SK-N-SH treated with all-trans-retinoic acid at 6 μM for 48 hours (cell line): ENCODE results near the gene RBM47.

Experiments
- ARNTL ChIP-seq: fragments of 450-650 bp; formaldehyde crosslinking; IDR thresholded peaks from 2 replicates; pipeline ENCODE4 v1.5.0; 2020; ENCODE audit warnings: low read depth, mild to moderate bottlenecking, moderate library complexity, borderline replicate concordance
- CREB5 ChIP-seq: fragments of 250-450 bp; sonication (Bioruptor Pico); IDR thresholded peaks from 2 replicates; pipeline ENCODE4 v1.5.1; 2020; ENCODE audit warnings: low read depth, mild to moderate bottlenecking, moderate library complexity
- CSDC2 ChIP-seq: fragments of 250-450 bp; sonication (Bioruptor Pico); IDR thresholded peaks from 2 replicates; pipeline ENCODE4 v1.5.0; 2020; ENCODE audit warnings: mild to moderate bottlenecking, moderate library complexity
- CSRNP3 ChIP-seq: fragments of 250-450 bp; sonication (Bioruptor Pico); IDR thresholded peaks from 2 replicates; pipeline ENCODE4 v1.5.1; 2021; ENCODE audit warnings: mild to moderate bottlenecking, moderate library complexity
- ESRRG ChIP-seq: fragments of 250-450 bp; sonication (Bioruptor Pico); IDR thresholded peaks from 2 replicates; pipeline ENCODE4 v1.6.1; 2021; ENCODE audit warnings: mild to moderate bottlenecking
- GLIS3 ChIP-seq: fragments of 250-450 bp; sonication (Bioruptor Pico); IDR thresholded peaks from 2 replicates; pipeline ENCODE4 v1.5.0; 2020; ENCODE audit warnings: mild to moderate bottlenecking, moderate library complexity
- ISL1 ChIP-seq: fragments of 250-450 bp; sonication (Bioruptor Pico); IDR thresholded peaks from 2 replicates; pipeline ENCODE4 v2.1.2; 2022; ENCODE audit warnings: mild to moderate bottlenecking, moderate library complexity
- RARB ChIP-seq: fragments of 250-450 bp; sonication (Bioruptor Pico); IDR thresholded peaks from 2 replicates; pipeline ENCODE4 v1.8.0; 2021; ENCODE audit warnings: mild to moderate bottlenecking, moderate library complexity
- TCF4 ChIP-seq: fragments of 250-450 bp; sonication (Bioruptor Pico); IDR thresholded peaks from 2 replicates; pipeline ENCODE4 v1.8.0; 2021; ENCODE audit warnings: mild to moderate bottlenecking, moderate library complexity, borderline replicate concordance
- ZC3H10 ChIP-seq: fragments of 250-450 bp; sonication (Bioruptor Pico); IDR thresholded peaks from 2 replicates; pipeline ENCODE4 v1.5.1; 2021; ENCODE audit warnings: mild to moderate bottlenecking, moderate library complexity
- TF ChIP-seq, protein P1 (sequence below): fragments of 250-450 bp; sonication (Bioruptor Pico); IDR thresholded peaks from 2 replicates; pipeline ENCODE4 v1.8.0; 2020; ENCODE audit warnings: mild to moderate bottlenecking, moderate library complexity, borderline replicate concordance

DNA sequence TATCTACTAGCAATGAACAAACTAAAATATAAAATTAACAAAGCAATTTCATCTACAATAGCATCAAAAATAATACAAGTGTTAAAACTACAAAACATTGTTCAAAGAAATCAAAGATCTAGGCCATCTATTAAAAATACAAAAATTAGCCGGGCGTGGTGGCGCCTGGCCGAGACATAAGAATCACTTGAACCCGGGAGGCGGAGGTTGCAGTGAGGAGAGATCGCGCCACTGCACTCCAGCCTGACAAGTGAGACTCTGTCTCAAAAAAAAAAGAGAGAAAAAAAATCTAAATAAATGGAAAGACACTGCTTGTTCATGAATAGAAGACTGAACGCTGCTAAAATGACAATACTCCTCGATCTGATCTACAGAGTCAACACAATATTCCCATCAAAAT, 139.2 kb downstream of the RBM47 start:
- TF ChIP-seq CSDC2 (CRISPR knock-in tag) (no peak), ARNTL (no peak), CSRNP3 (no peak), ESRRG (CRISPR knock-in tag) (no peak), CREB5 (CRISPR knock-in tag) (no peak), RARB (no peak), ISL1 (CRISPR knock-in tag) (no peak), ZC3H10 (no peak), GLIS3 (no peak), TCF4 (CRISPR knock-in tag) (no peak)
- TF ChIP-seq, protein P1, sequence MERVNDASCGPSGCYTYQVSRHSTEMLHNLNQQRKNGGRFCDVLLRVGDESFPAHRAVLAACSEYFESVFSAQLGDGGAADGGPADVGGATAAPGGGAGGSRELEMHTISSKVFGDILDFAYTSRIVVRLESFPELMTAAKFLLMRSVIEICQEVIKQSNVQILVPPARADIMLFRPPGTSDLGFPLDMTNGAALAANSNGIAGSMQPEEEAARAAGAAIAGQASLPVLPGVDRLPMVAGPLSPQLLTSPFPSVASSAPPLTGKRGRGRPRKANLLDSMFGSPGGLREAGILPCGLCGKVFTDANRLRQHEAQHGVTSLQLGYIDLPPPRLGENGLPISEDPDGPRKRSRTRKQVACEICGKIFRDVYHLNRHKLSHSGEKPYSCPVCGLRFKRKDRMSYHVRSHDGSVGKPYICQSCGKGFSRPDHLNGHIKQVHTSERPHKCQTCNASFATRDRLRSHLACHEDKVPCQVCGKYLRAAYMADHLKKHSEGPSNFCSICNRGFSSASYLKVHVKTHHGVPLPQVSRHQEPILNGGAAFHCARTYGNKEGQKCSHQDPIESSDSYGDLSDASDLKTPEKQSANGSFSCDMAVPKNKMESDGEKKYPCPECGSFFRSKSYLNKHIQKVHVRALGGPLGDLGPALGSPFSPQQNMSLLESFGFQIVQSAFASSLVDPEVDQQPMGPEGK (CRISPR knock-in tag), result no peak
